ENCODE results near the gene WDFY3. TPM values are rescaled to one million over a fixed set of nuclear protein-coding genes. Genes with fewer than 3 reads are reported as not detected.

Gene WDFY3
- total and polyA plus RNA-seq, 9 donors: 13.2 to 90.0 (median 77.4) TPM

DNA sequence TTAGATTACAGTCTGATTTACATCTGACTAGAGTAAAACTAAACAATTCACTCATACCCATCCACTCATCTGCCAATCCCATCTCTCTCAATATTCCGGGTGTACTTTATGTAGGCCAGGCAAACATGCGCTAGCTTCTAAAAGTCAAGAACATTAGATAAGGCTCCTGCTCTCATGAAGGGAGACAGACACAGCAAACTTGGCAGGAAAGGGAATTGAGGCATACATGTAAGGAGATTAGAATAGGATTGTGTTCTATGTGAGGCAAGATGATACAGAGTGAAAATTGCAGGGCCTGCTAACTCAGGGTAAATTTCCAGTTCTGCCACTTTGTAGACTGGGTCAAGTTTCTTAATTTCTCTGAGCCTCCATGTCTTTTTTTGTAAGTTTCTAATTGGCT is 247.8 kb downstream of the WDFY3 start:
- Histone ChIP-seq H3K4me3 (no peak overlapping the region), H3K27me3 (no peaks in the 10 kb centered on the region), H3K36me3 (no peaks in the 10 kb centered on the region), H3K9me3 (no peaks in the 10 kb centered on the region), H3K27ac (no peak overlapping the region), H3K4me1 (ENCODE audit: insufficient read depth) (no peaks in the 10 kb centered on the region)
- intact Hi-C loops (cut with DNase I): no loop called here
- TF ChIP-seq EP300 (IDR thresholded peaks at IDR 0.05) (no peak), POLR2A (IDR thresholded peaks at IDR 0.05) (no peak)
- TF ChIP-seq, protein P1, sequence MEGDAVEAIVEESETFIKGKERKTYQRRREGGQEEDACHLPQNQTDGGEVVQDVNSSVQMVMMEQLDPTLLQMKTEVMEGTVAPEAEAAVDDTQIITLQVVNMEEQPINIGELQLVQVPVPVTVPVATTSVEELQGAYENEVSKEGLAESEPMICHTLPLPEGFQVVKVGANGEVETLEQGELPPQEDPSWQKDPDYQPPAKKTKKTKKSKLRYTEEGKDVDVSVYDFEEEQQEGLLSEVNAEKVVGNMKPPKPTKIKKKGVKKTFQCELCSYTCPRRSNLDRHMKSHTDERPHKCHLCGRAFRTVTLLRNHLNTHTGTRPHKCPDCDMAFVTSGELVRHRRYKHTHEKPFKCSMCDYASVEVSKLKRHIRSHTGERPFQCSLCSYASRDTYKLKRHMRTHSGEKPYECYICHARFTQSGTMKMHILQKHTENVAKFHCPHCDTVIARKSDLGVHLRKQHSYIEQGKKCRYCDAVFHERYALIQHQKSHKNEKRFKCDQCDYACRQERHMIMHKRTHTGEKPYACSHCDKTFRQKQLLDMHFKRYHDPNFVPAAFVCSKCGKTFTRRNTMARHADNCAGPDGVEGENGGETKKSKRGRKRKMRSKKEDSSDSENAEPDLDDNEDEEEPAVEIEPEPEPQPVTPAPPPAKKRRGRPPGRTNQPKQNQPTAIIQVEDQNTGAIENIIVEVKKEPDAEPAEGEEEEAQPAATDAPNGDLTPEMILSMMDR (IDR thresholded peaks at IDR 0.05): no peak
- 87 to 95% (median 87%) methylated on average over 2 of the region's 2 CpGs for WGBS, 3 donors
- no peak for DNase-seq

DNA sequence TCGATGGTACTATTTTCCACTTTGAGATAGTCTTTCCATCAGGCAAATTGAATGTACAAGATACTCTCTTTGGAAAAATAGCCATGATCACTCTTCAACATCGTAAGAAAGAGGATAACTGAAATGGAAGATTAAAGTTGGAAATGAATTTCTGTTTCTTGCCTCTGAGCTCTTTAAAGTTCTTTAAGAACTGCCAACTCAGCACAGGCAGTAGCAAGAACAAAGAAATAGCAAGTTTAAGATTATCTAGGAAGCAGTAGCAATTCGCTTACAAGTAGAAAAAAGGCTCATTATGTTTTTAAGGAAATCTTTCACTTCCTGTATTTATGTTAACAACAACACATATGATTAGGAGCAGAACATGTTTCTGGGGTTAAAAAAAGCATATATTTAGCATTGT is 255.9 kb downstream of the WDFY3 start:
- H3K36me3 ChIP-seq: no peaks in the 10 kb centered on the region
- H3K4me3 ChIP-seq: no peak overlapping the region
- H3K27me3 ChIP-seq: no peaks in the 10 kb centered on the region
- H3K9me3 ChIP-seq: no peaks in the 10 kb centered on the region
- no peaks in the 10 kb centered on the region for H3K4me1 ChIP-seq (ENCODE audit: insufficient read depth)
- intact Hi-C loops (cut with DNase I): no loop called here
- no peak for DNase-seq
- H3K27ac ChIP-seq: no peak overlapping the region
- TF ChIP-seq EP300 (IDR thresholded peaks at IDR 0.05): no peak
- TF ChIP-seq, protein P1 (IDR thresholded peaks at IDR 0.05): no peak
- TF ChIP-seq POLR2A (IDR thresholded peaks at IDR 0.05): no peak
- 94 to 98% (median 95%) methylated on average over 3 of the region's 3 CpGs for WGBS, 3 donors

DNA sequence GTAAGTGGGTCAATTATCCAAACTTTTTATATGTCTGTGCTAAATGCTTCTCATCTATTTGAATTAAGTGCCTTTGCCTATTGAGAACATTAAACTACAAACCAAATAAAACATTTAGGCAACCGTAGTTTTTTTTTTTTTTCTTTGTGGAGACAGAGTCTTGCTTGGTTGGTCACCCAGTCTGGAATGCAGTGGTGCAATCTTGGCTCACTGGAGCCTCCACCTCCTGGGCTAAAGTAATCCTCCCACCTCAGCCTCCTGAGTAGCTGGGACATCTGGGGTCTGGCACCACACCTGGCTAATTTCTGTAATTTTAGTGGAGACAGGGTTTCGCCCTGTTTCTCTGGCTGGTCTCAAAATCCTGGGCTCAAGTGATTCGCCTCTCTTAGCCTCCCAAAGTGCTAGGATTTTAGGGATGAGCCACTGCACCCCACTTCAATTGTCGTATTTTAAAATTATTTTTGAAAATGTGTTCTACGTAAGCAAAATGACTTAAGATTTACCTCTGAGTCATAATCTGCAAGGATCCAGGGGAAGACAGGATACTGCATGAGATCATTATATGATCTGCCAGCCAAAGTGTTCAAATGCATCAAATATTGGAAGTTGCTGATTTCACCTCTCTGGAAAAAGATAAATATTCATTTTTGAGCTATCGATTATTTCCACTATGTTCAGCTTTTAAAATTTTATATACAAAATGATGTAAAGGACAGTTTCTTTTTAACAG is 257.9 kb downstream of the WDFY3 start:
- no peak for DNase-seq
- Histone ChIP-seq H3K4me3 (no peak overlapping the region), H3K27me3 (no peaks in the 10 kb centered on the region), H3K9me3 (no peaks in the 10 kb centered on the region), H3K4me1 (ENCODE audit: insufficient read depth) (no peaks in the 10 kb centered on the region), H3K36me3 (no peaks in the 10 kb centered on the region), H3K27ac (no peak overlapping the region)
- WGBS, 3 donors: 94 to 97% (median 96%) methylated on average over 6 of the region's 6 CpGs
- intact Hi-C loops (cut with DNase I): no loop called here
- TF ChIP-seq, protein P1 (IDR thresholded peaks at IDR 0.05): no peak
- TF ChIP-seq POLR2A (IDR thresholded peaks at IDR 0.05) (no peak), EP300 (IDR thresholded peaks at IDR 0.05) (no peak)

DNA sequence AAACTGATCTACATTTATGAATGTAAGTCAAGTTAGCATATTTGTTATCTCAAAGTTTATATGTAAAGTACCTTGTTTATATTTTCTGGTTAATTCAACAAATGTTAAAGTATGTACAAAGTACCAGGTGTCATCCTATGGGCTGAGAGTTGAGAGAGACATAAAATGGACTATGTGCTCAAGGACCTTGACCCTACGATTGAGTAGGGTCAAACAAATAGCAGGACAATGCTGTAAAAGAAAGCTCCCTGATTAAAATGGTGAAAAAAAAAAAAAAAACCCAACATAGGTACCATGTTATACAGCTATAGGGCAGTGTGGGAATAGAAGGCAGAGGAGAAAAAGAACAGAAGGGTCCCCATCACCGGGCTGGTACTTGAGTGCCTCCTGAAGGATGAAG is 260.2 kb downstream of the WDFY3 start:
- WGBS, 3 donors: 84 to 95% (median 87%) methylated on average over 2 of the region's 2 CpGs
- Histone ChIP-seq H3K4me1 (ENCODE audit: insufficient read depth) (no peaks in the 10 kb centered on the region), H3K9me3 (no peaks in the 10 kb centered on the region), H3K36me3 (no peaks in the 10 kb centered on the region), H3K27me3 (no peaks in the 10 kb centered on the region), H3K4me3 (no peak overlapping the region), H3K27ac (no peak overlapping the region)
- no peak for DNase-seq
- no peak for TF ChIP-seq EP300 (IDR thresholded peaks at IDR 0.05)
- TF ChIP-seq, protein P1 (IDR thresholded peaks at IDR 0.05): no peak
- TF ChIP-seq POLR2A (IDR thresholded peaks at IDR 0.05): no peak
- intact Hi-C loops (cut with DNase I): no loop called here
